GM21723 (cell line): ENCODE results near the gene CSAD.

Experiments used
- ATAC-seq: cut with Tn5 transposase; IDR thresholded peaks from one replicate; pipeline ENCODE4 v1.9.1; 2021; ENCODE audit warnings: mild to moderate bottlenecking, moderate library complexity; ENCODE audit not compliant: unreplicated experiment

CSAD gene

GRCh38 chr12:53200107-53200457 is 19.4 kb upstream of the CSAD start:
- peak; percentile 10 for ATAC-seq

GRCh38 chr12:53199700-53200099 is 19.0 kb upstream of the CSAD start:
- no peak for ATAC-seq

- ATAC-seq = no peak
Measured at GRCh38 chr12:53198486-53199110, 17.9 kb upstream of the CSAD start.

- ATAC-seq = no peak
Measured at GRCh38 chr12:53197011-53197640, 16.4 kb upstream of the CSAD start.

- ATAC-seq = no peak
Measured at GRCh38 chr12:53196486-53196885, 15.8 kb upstream of the CSAD start.

- ATAC-seq = no peak
Measured at GRCh38 chr12:53195516-53196420, 15.0 kb upstream of the CSAD start.

GRCh38 chr12:53194973-53195372 is 14.2 kb upstream of the CSAD start:
- ATAC-seq = no peak

GRCh38 chr12:53193985-53194716 is 13.4 kb upstream of the CSAD start:
- no peak for ATAC-seq

- no peak for ATAC-seq
Measured at GRCh38 chr12:53193040-53193439, 12.3 kb upstream of the CSAD start.

GRCh38 chr12:53192531-53193021 is 11.9 kb upstream of the CSAD start:
- ATAC-seq = no peak

- ATAC-seq = no peak
Measured at GRCh38 chr12:53191885-53192530, 11.3 kb upstream of the CSAD start.

GRCh38 chr12:53191096-53191884 is 10.6 kb upstream of the CSAD start:
- no peak for ATAC-seq

- ATAC-seq = peak; percentile 53
Measured at GRCh38 chr12:53190108-53190729, 9.5 kb upstream of the CSAD start.

GRCh38 chr12:53187145-53187899 is 6.6 kb upstream of the CSAD start:
- no peak for ATAC-seq

- ATAC-seq = no peak
Measured at GRCh38 chr12:53186745-53187144, 6.0 kb upstream of the CSAD start.

- no peak for ATAC-seq
Measured at GRCh38 chr12:53185582-53186153, 4.9 kb upstream of the CSAD start.

GRCh38 chr12:53184828-53185227 is 4.1 kb upstream of the CSAD start:
- ATAC-seq = no peak

GRCh38 chr12:53182903-53183302 is 2.2 kb upstream of the CSAD start:
- ATAC-seq = no peak
